Hepatocyte (in vitro differentiated cells): ENCODE results near the gene OMA1. TPM values are rescaled to one million over a fixed set of nuclear protein-coding genes. Genes with fewer than 3 reads are reported as not detected.
A peak's percentile ranks its signal among the peaks of the same experiment; 100 is the strongest.
"Not testable (repeated sequence)": the region's sequence is repeated elsewhere in the genome, so short reads cannot be mapped to it uniquely, and the experiment has no call there.

Source experiments
- DNase-seq: peaks from one replicate; pipeline ENCODE4 v3.0.0-alpha.2; 2016; ENCODE audit warnings: low spot score
- H2AFZ ChIP-seq: fragments of 200-600 bp; sonication (generic); 2 replicates; pipeline ENCODE4 v1.6.0; 2016; ENCODE audit warnings: antibody characterized with exemption, mild to moderate bottlenecking
- H3K27ac ChIP-seq: fragments of 200-600 bp; sonication (generic); 2 replicates; pipeline ENCODE4 v1.5.1; 2016; ENCODE audit warnings: mild to moderate bottlenecking
- H3K27me3 ChIP-seq: fragments of 200-600 bp; sonication (generic); 2 replicates; pipeline ENCODE4 v1.6.1; 2016
- H3K36me3 ChIP-seq: fragments of 200-600 bp; sonication (generic); replicated peaks from 2 replicates; pipeline ENCODE4 v1.5.1; 2016; ENCODE audit warnings: low read depth; ENCODE audit not compliant: insufficient read depth
- H3K4me1 ChIP-seq: fragments of 200-600 bp; sonication (generic); 2 replicates; pipeline ENCODE4 v1.5.1; 2016; ENCODE audit warnings: mild to moderate bottlenecking, moderate library complexity; ENCODE audit not compliant: insufficient read depth
- H3K4me2 ChIP-seq: fragments of 200-600 bp; sonication (generic); 2 replicates; pipeline ENCODE4 v1.6.0; 2016
- H3K4me3 ChIP-seq: fragments of 200-600 bp; sonication (generic); 2 replicates; pipeline ENCODE4 v1.5.1; 2016; ENCODE audit warnings: mild to moderate bottlenecking
- H3K79me2 ChIP-seq: fragments of 200-600 bp; sonication (generic); 2 replicates; pipeline ENCODE4 v1.6.0; 2017; ENCODE audit warnings: mild to moderate bottlenecking
- H3K9me2 ChIP-seq: fragments of 200-600 bp; sonication (generic); replicated peaks from 2 replicates; pipeline ENCODE4 v1.6.0; 2017; ENCODE audit warnings: mild to moderate bottlenecking; ENCODE audit not compliant: insufficient read depth
- H3K9me3 ChIP-seq: fragments of 200-600 bp; sonication (generic); 2 replicates; pipeline ENCODE4 v1.5.1; 2016; ENCODE audit warnings: low read depth, mild to moderate bottlenecking
- H4K20me1 ChIP-seq: fragments of 200-600 bp; sonication (generic); 2 replicates; pipeline ENCODE4 v1.6.0; 2016; ENCODE audit warnings: mild to moderate bottlenecking; ENCODE audit not compliant: insufficient read depth, poor library complexity, severe bottlenecking
- EZH2 ChIP-seq: fragments of 200-600 bp; sonication (generic); IDR thresholded peaks from 2 replicates; pipeline ENCODE4 v1.6.1; 2016; ENCODE audit warnings: antibody characterized with exemption, mild to moderate bottlenecking, borderline replicate concordance
- EZH2phosphoT487 ChIP-seq: fragments of 200-600 bp; sonication (generic); IDR thresholded peaks from one replicate; pipeline ENCODE4 v1.6.1; 2018; ENCODE audit warnings: antibody characterized with exemption, mild to moderate bottlenecking, low read depth, moderate library complexity; ENCODE audit not compliant: unreplicated experiment, severe bottlenecking
- whole genome bisulfite sequencing: methylation state at CpG from one replicate; pipeline ENCODE4 v1.1.6; 2016; ENCODE audit warnings: low lambda C conversion rate; ENCODE audit errors: missing lambda C conversion rate; 5-methylcytosine and 5-hydroxymethylcytosine counted together
- polyA plus RNA-seq: library from polyadenylated mRNA; unstranded; fragments of >200 nt; fragmentation: Nextera tagmentation; extraction: Ambion mirVana; gene quantifications from 2 replicates; pipeline ENCODE4 v1.2.1, GENCODE V29; 2016
- total RNA-seq: library from RNA; depleted of rRNA; stranded (reverse); fragments of >200 nt; gene quantifications from 2 replicates; pipeline ENCODE4 v1.2.3, GENCODE V29; 2014
- TF ChIP-seq, protein P1 (sequence below): fragments of 200-600 bp; sonication (generic); IDR thresholded peaks from 2 replicates; pipeline ENCODE4 v1.5.1; 2016; ENCODE audit warnings: antibody characterized with exemption, mild to moderate bottlenecking; ENCODE audit not compliant: poor library complexity

Gene OMA1
- total and polyA plus RNA-seq, 2 experiments from 2014 or later: 19.7 to 36.0 TPM

DNA sequence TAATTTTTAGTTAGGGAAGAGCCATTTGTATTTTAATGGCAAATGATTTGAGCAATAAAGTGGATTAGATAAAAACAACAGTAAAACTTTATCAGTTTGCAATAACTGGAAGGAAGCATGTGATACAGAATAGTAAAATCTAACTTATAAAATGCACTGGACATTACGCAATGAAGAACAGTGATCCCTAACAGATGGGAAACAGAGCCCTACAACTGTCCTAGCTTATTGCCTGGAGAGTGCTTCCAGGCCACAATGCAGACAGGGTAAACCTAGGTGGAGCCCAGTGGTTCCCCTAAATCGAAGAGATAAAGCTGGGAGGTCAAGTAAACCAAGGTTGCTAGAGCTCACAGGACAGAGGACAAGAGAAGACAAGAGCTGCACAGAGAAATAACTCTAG lies 7.0 kb downstream of the OMA1 start:
- H3K4me2 ChIP-seq: peak overlapping the region; percentile 9
- H2AFZ ChIP-seq: no peak overlapping the region
- peaks cover 13% of the 10 kb centered on the region for H3K79me2 ChIP-seq
- TF ChIP-seq, protein P1, sequence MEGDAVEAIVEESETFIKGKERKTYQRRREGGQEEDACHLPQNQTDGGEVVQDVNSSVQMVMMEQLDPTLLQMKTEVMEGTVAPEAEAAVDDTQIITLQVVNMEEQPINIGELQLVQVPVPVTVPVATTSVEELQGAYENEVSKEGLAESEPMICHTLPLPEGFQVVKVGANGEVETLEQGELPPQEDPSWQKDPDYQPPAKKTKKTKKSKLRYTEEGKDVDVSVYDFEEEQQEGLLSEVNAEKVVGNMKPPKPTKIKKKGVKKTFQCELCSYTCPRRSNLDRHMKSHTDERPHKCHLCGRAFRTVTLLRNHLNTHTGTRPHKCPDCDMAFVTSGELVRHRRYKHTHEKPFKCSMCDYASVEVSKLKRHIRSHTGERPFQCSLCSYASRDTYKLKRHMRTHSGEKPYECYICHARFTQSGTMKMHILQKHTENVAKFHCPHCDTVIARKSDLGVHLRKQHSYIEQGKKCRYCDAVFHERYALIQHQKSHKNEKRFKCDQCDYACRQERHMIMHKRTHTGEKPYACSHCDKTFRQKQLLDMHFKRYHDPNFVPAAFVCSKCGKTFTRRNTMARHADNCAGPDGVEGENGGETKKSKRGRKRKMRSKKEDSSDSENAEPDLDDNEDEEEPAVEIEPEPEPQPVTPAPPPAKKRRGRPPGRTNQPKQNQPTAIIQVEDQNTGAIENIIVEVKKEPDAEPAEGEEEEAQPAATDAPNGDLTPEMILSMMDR: no peak
- TF ChIP-seq EZH2phosphoT487 (no peak), EZH2 (no peak)
- WGBS: 42% methylated on average over 2 of the region's 2 CpGs
- H3K9me3 ChIP-seq: no peaks in the 10 kb centered on the region
- peaks cover 10% of the 10 kb centered on the region for H3K4me1 ChIP-seq
- no peak overlapping the region for H3K27ac ChIP-seq
- no peak overlapping the region for H3K4me3 ChIP-seq
- DNase-seq: no peak
- no peaks in the 10 kb centered on the region for H3K36me3 ChIP-seq
- H3K9me2 ChIP-seq: no peaks in the 10 kb centered on the region
- H4K20me1 ChIP-seq: no peaks in the 10 kb centered on the region
- no peaks in the 10 kb centered on the region for H3K27me3 ChIP-seq

DNA sequence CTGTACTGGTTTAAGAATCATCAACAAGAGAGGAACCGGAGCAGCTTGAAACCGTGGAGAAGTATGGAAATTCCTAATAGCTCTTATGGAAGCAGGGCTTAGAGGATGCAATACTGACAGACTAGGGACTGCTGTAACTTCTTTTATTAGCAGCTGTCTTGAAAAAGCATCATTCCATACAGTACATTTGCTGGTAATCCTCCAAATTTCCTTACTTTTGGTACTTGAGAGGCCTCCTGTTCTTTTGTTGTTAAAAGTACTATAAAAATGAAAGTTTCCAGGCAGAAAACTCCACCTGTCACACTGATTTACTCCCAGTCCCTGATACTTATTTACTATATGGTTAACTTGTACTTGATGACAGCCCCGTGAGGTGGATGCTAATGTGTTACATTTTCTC lies 7.7 kb downstream of the OMA1 start:
- H3K36me3 ChIP-seq: no peaks in the 10 kb centered on the region
- no peak overlapping the region for H3K4me3 ChIP-seq
- H3K9me2 ChIP-seq: no peaks in the 10 kb centered on the region
- H3K27ac ChIP-seq: no peak overlapping the region
- H3K79me2 ChIP-seq: peaks cover 5% of the 10 kb centered on the region
- WGBS: 54% methylated on average over 3 of the region's 3 CpGs
- DNase-seq: no peak
- H3K27me3 ChIP-seq: no peaks in the 10 kb centered on the region
- H3K9me3 ChIP-seq: no peaks in the 10 kb centered on the region
- peak overlapping the region; percentile 9 for H3K4me2 ChIP-seq
- H2AFZ ChIP-seq: no peak overlapping the region
- TF ChIP-seq EZH2phosphoT487 (no peak), EZH2 (no peak)
- TF ChIP-seq, protein P1: no peak
- H4K20me1 ChIP-seq: no peaks in the 10 kb centered on the region
- peaks cover 10% of the 10 kb centered on the region for H3K4me1 ChIP-seq

DNA sequence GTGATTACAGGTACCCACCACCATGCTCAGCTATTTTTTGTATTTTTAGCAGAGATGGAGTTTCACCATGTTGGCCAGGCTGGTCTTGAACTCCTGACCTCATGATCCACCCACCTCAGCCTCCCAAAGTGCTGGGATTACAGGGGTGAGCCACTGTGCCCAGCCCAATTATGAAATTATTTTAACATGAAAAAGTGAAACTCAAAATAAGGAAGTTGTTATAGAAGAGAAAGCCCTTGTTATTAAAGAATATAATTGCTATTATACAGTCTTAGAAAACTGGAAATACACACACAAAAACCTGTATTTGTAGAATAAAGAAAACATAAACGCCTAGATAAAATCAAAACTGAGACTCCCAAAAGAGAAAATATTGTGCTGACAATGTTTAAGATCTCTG lies 14.7 kb downstream of the OMA1 start:
- H3K4me2 ChIP-seq, H3K27me3 ChIP-seq, H3K9me3 ChIP-seq, H3K79me2 ChIP-seq, H4K20me1 ChIP-seq, H3K4me3 ChIP-seq, H3K9me2 ChIP-seq, DNase-seq, H3K36me3 ChIP-seq, H3K27ac ChIP-seq, H3K4me1 ChIP-seq, H2AFZ ChIP-seq: not testable (repeated sequence)
- 81% methylated on average over 1 of the region's 1 CpG for WGBS

DNA sequence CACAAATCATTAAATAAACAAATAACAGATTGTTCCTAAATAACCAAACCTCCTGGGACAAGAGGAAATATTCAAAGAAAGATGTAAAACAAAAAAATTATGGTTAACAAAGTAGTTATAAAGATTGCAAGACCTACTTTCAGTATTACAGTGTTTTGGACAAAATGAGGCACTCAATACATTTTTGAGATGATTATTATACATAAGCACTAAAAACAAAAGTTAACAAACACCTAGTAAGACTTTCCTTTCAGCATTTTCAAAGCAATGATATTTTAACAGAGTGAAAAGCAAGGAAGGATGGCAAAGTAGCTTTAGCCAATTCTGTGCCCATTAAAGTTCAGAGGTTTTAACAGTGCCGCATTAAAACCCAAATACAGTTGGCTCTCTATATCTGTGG lies 17.2 kb downstream of the OMA1 start:
- H4K20me1 ChIP-seq: no peaks in the 10 kb centered on the region
- H3K4me2 ChIP-seq: no peak overlapping the region
- no peak overlapping the region for H3K27ac ChIP-seq
- H3K4me1 ChIP-seq: no peaks in the 10 kb centered on the region
- H3K4me3 ChIP-seq: no peak overlapping the region
- H2AFZ ChIP-seq: no peak overlapping the region
- DNase-seq: no peak
- H3K27me3 ChIP-seq: no peaks in the 10 kb centered on the region
- TF ChIP-seq EZH2 (no peak), EZH2phosphoT487 (no peak)
- TF ChIP-seq, protein P1: no peak
- no peaks in the 10 kb centered on the region for H3K36me3 ChIP-seq
- H3K9me3 ChIP-seq: no peaks in the 10 kb centered on the region
- H3K79me2 ChIP-seq: no peaks in the 10 kb centered on the region
- no peaks in the 10 kb centered on the region for H3K9me2 ChIP-seq
- 95% methylated on average over 1 of the region's 1 CpG for WGBS
